ENCODE results near the gene ELAVL2.

The ELAVL2 gene

DNA sequence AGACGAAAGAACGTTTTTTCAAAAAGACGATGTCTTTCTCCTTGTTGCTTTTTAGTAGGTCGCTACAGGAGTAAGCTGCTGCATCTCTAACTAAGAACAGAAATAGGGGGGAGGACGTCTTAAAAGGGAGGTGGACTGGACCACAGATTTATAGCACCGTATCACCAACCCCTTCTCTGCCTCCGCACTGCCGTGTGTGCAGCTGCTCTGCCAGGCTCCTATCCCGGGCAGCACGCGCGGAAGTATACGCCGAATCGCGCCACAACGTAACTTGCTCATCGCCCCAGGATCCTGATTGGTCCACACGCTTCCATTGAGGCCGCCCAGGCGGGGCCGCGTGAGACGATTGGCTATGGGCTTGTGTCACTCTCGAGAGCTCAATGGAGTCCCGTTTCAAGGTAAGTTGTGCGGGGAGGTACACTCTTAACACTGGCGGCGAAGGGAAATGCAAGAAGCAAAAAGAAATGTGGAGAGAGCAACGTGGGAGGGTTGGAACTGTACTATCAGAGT, at the start of gene ELAVL2:
Gene ELAVL2 (minus strand): TSS at position 121 of the 510 bp plus-strand sequence. CDS start 64,006 bp downstream, outside the sequence.
- H3K4me3 ChIP-seq (ENCODE audit: low read depth, low read length): no peak within 1 kb of the TSS
- TF ChIP-seq, protein P1, sequence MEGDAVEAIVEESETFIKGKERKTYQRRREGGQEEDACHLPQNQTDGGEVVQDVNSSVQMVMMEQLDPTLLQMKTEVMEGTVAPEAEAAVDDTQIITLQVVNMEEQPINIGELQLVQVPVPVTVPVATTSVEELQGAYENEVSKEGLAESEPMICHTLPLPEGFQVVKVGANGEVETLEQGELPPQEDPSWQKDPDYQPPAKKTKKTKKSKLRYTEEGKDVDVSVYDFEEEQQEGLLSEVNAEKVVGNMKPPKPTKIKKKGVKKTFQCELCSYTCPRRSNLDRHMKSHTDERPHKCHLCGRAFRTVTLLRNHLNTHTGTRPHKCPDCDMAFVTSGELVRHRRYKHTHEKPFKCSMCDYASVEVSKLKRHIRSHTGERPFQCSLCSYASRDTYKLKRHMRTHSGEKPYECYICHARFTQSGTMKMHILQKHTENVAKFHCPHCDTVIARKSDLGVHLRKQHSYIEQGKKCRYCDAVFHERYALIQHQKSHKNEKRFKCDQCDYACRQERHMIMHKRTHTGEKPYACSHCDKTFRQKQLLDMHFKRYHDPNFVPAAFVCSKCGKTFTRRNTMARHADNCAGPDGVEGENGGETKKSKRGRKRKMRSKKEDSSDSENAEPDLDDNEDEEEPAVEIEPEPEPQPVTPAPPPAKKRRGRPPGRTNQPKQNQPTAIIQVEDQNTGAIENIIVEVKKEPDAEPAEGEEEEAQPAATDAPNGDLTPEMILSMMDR (IDR thresholded peaks at IDR 0.05; ENCODE audit: borderline replicate concordance, insufficient read depth, low read depth, low read length): no peak

DNA sequence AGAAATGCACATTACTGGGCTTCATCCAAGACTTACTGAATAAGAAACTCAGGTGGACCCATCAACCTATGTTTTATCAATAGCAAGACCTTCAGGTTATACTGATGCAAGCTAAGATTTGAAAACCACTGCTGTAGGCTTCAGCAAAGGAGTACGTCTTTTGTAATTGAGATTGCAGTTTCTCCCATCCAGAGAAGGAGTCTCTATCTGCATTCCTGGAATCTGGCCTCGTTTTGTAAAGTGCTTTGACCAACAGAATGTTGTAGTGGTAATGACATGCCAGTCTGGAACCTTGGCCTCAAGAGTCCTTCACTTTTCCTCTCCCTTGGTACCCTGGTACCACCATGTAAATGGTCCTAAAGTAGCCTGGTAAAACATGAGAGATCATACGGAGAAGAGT, 32.2 kb upstream of the ELAVL2 start:
- TF ChIP-seq, protein P1 (IDR thresholded peaks at IDR 0.05; ENCODE audit: borderline replicate concordance, insufficient read depth, low read depth, low read length): no peak
- no peak overlapping the region for H3K4me3 ChIP-seq (ENCODE audit: low read depth, low read length)

DNA sequence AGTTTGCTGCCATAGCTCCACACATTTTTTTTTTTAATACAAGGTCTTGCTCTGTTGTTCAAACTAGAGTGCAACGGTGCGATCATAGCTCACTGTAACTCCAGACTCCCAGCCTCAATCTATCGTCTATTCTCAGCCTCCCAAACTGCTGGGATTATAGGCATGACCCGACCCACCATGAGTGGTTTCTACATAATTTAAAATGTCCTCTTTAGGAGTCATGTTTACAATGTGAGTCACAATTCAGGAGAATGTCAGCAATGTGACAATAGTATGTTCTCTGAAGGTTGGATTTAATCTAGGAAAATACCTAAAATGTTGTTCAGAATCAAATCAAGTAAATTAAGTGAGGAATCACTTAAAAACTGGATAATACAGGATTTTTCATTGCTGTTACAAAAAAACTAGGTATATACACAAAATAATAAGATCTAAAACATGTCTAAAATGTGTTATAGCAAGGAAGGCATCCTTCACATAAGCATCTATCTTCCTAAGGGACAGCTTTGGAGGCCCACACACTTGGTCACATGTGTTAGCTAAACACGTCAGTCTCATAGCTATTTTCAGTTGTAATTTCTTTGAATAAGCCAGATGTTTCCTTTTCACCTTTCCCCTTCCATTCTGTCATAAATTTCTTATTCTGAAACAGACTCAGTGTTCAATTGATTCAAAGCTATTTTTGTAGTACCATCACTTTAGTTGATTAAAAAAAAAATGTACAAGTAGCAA, 30.0 kb upstream of the ELAVL2 start:
- no peak overlapping the region for H3K4me3 ChIP-seq (ENCODE audit: low read depth, low read length)
- TF ChIP-seq, protein P1 (IDR thresholded peaks at IDR 0.05; ENCODE audit: borderline replicate concordance, insufficient read depth, low read depth, low read length): no peak

DNA sequence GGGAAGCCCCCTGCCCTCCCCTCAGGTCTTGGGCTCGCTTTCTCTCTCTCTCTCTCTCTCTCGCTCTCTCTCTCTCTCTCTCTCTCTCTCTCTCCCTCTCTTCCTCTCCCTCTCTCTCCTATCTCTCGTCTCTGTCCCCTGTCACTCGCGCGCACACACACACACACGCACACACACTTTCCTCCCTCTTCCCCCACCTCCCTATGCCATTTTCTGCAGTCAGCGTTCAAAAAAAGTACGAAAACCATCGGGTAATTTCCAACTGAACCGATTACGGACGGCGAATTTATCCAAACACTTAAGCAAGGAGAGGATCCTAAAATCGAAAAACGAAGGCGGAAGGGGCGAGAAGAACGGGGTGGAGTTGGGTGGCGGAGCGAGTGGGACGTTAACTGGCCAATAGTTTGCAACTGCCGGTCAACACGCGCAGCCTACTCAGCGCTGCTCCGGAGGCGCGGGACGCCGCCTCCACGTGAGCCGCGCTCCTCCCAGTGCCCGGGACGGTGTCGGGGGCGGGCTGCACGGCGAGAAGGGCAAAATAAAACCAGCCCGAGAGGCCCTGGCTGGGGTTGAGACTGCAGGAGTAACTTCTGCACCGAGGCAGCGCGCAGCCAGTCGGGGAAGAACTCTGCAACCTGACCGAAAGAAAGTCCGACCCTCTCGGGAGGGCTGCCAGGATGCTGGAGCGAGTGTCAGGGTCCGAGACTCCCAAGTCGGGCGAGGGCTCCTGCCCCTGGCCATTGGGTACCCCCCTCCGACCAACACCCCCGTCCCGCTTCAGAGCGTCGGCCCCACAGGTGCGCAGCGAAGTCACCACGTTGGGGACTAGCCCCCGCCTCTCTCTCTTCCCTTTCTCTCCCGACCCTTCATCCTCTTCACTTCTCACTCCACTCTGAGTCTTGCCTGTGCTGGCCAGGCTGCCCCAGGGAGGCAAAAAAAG, 24.9 kb upstream of the ELAVL2 start:
- no peak overlapping the region for H3K4me3 ChIP-seq (ENCODE audit: low read depth, low read length)
- TF ChIP-seq, protein P1 (IDR thresholded peaks at IDR 0.05; ENCODE audit: borderline replicate concordance, insufficient read depth, low read depth, low read length): no peak

DNA sequence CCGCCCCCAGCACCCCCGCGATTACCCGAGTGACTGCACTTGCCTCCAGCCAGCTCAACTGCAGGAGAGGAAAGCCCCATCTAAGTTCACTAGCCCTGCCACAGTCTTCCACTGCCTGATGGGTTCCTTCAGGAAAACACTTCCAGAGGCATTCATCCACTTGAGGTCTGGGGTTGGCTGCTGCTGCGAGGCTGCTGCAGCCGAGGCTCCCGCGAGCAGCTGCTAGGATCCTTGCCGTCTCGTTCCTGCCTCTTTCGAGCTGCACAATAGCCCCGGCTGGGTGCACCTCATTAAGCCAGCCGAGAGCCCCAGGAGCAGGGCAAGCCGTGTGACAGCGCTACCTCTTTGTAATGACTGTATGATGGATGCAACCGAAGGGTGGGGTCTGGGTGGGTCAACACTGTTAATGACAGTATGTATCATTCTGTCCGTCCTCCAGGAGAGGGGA, 24.2 kb upstream of the ELAVL2 start:
- H3K4me3 ChIP-seq (ENCODE audit: low read depth, low read length): no peak overlapping the region
- TF ChIP-seq, protein P1 (IDR thresholded peaks at IDR 0.05; ENCODE audit: borderline replicate concordance, insufficient read depth, low read depth, low read length): no peak

DNA sequence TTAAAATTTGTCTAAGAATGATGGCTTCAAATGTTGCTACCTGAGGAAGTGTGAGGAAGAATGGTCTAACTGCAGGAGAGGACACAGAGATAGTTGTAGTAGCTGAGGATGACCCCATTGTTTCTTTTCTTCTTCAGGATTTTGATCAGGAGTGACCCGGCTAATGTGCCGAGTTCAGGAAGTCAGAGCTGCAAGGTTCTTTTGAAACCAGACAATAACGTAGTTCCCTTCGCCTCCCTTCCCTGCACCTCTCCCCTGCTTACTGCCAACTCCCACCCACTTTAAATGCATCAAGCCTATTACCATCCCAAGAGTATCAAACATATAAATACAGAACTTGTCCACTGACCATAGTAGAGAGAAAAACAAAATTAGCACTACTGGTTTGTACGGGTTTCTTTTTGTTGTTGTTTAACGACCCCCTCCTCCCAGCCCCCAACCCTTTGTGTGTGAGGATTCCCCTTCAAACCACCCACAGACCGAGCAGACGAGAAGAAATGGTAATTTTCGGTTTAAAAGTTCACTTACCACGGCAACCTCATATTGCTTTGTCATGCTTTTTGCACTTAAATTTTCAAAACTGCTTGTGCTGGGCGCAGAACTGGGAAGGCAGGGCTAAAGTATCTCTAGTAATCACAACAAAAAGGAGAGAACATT, 23.5 kb upstream of the ELAVL2 start:
- H3K4me3 ChIP-seq (ENCODE audit: low read depth, low read length): no peak overlapping the region
- TF ChIP-seq, protein P1 (IDR thresholded peaks at IDR 0.05; ENCODE audit: borderline replicate concordance, insufficient read depth, low read depth, low read length): no peak

All from GM12875 (cell line).